K562 (cell line): ENCODE measurements around the gene ZC3H18. TPM values are rescaled to one million over a fixed set of nuclear protein-coding genes. Genes with fewer than 3 reads are reported as not detected.

ENCODE experiments used
- ATAC-seq: fragments of 200-7000 bp; cut with Tn5 transposase; 3 replicates; pipeline ENCODE4 v1.9.1; 2020; ENCODE audit warnings: moderate library complexity
- BruUV-seq: library from RNA; stranded (reverse); fragments of 400-500 nt; replicated peaks from 2 replicates; lab custom pipeline; 2021; lab: Mats Ljungman, UMichigan
- CTCF ChIA-PET: fragments of 300-600 bp; formaldehyde crosslinking; extraction: SDS; loops from one replicate; lab custom pipeline; 2021; ENCODE audit warnings: low intra/inter-chr PET ratio; lab: Yijun Ruan, JAX
- POLR2A ChIA-PET: fragments of 300-600, 350-650 bp; sonication (Branson Sonifier 250); formaldehyde crosslinking; extraction: SDS; loops from one replicate; lab custom pipeline; 2021; ENCODE audit warnings: antibody characterized with exemption, inconsistent platforms; lab: Yijun Ruan, JAX
- DNase-seq, 4 experiments: peaks; one replicate each; pipeline versions ENCODE4 v3.0.0 to v3.0.0-alpha.2; 2011 to 2018; ENCODE audit warnings: low spot score in 3 of 4, mixed read lengths in 3 of 4; ENCODE audit errors: extremely low read depth in 1 of 4
- FAIRE-seq: peaks from 2 replicates; lab custom pipeline; 2011; peaks lifted over from hg19 to GRCh38; lab: Jason Lieb, UNC
- H2AFZ ChIP-seq: 2 replicates; pipeline ENCODE4 v1.6.0; 2011; ENCODE audit warnings: low read depth, low read length, control low read depth, inconsistent platforms
- H3K27ac ChIP-seq: fragments of 200-600 bp; 3 replicates; pipeline ENCODE4 v1.8.0; 2011; ENCODE audit warnings: low read depth, mild to moderate bottlenecking, control low read depth, inconsistent platforms, low read length, moderate library complexity, mixed read lengths; ENCODE audit errors: extremely low read depth
- H3K27me3 ChIP-seq, 2 experiments: fragments of 300-600 bp in 1 of 2; 2 replicates in 1 of 2; 3 replicates in 1 of 2; pipeline versions ENCODE4 v1.6.0 to v1.8.0; 2011; ENCODE audit warnings: inconsistent platforms in 2 of 2, low read length in 2 of 2, mild to moderate bottlenecking in 1 of 2, mixed read lengths in 1 of 2, moderate library complexity in 1 of 2; ENCODE audit not compliant: control insufficient read depth in 2 of 2, insufficient read depth in 2 of 2
- H3K36me3 ChIP-seq: fragments of 300-600 bp; 3 replicates; pipeline ENCODE4 v1.8.0; 2011; ENCODE audit warnings: mild to moderate bottlenecking, low read length, inconsistent platforms; ENCODE audit not compliant: control insufficient read depth, insufficient read depth
- H3K4me1 ChIP-seq, 2 experiments: fragments of 200-600 bp in 1 of 2; replicated peaks in 1 of 2; 2 replicates in 1 of 2; 3 replicates in 1 of 2; pipeline versions ENCODE4 v1.5.1 to v1.8.0; 2011; ENCODE audit warnings: inconsistent platforms in 2 of 2, low read length in 2 of 2, mild to moderate bottlenecking in 1 of 2, mixed read lengths in 1 of 2, moderate library complexity in 1 of 2; ENCODE audit not compliant: control insufficient read depth in 2 of 2, insufficient read depth in 2 of 2
- H3K4me2 ChIP-seq: 2 replicates; pipeline ENCODE4 v1.6.1; 2011; ENCODE audit warnings: low read length, control low read depth, inconsistent platforms, mixed read lengths; ENCODE audit not compliant: insufficient read depth
- H3K4me3 ChIP-seq: fragments of 200-600 bp; sonication (generic), shearing (Covaris generic); 2 replicates; pipeline ENCODE4 v1.5.1; 2016; ENCODE audit warnings: control low read depth, inconsistent platforms
- H3K79me2 ChIP-seq: fragments of 200-600 bp; 3 replicates; pipeline ENCODE4 v1.8.0; 2011; ENCODE audit warnings: low read length, inconsistent platforms; ENCODE audit not compliant: control insufficient read depth, insufficient read depth
- H3K9ac ChIP-seq, 2 experiments: 2 replicates each; pipeline versions ENCODE4 v1.6.0 to v1.6.1; 2011; ENCODE audit warnings: low read depth in 2 of 2, low read length in 2 of 2, control low read depth in 1 of 2, inconsistent platforms in 1 of 2, mild to moderate bottlenecking in 1 of 2, mixed read lengths in 1 of 2; ENCODE audit not compliant: insufficient read depth in 1 of 2
- H3K9me1 ChIP-seq: one replicate; pipeline ENCODE4 v1.6.0; 2011; ENCODE audit warnings: inconsistent platforms, mild to moderate bottlenecking, low read length, moderate library complexity; ENCODE audit not compliant: control insufficient read depth, insufficient read depth
- H3K9me3 ChIP-seq: replicated peaks from 2 replicates; pipeline ENCODE4 v1.5.1; 2011; ENCODE audit warnings: low read depth, low read length, inconsistent platforms; ENCODE audit not compliant: control insufficient read depth, insufficient read depth
- H4K20me1 ChIP-seq: replicated peaks from 2 replicates; pipeline ENCODE4 v1.6.1; 2011; ENCODE audit warnings: low read length, inconsistent platforms, mixed read lengths; ENCODE audit not compliant: control insufficient read depth, insufficient read depth
- FOXM1 ChIP-seq, 2 experiments: fragments of 450-650 bp in 1 of 2; sonication (generic) in 1 of 2; formaldehyde crosslinking in 1 of 2; IDR thresholded peaks; 2 replicates each; pipeline versions ENCODE4 v1.6.1 to v1.9.0; 2017 to 2022; ENCODE audit warnings: low read depth in 2 of 2, mild to moderate bottlenecking in 2 of 2, missing genetic modification reagents in 1 of 2, moderate library complexity in 1 of 2
- FOXP1 ChIP-seq: sonication (generic); formaldehyde crosslinking; IDR thresholded peaks from 2 replicates; pipeline ENCODE4 v1.8.0; 2022; ENCODE audit warnings: mild to moderate bottlenecking, missing genetic modification reagents
- HCFC1 ChIP-seq: IDR thresholded peaks from 2 replicates; pipeline ENCODE4 v1.6.1; 2012; ENCODE audit warnings: low read depth, low read length, improper control_type of control experiment
- RAD21 ChIP-seq, 2 experiments: fragments of 250-450 bp in 1 of 2; fragments of 450-650 bp in 1 of 2; sonication (Bioruptor Pico) in 1 of 2; formaldehyde crosslinking in 1 of 2; IDR thresholded peaks in 1 of 2; conservative IDR thresholded peaks in 1 of 2; 2 replicates each; pipeline versions ENCODE4 v1.4.0 to v1.8.0; 2020 to 2022; ENCODE audit warnings: mild to moderate bottlenecking in 2 of 2, moderate library complexity in 1 of 2
- REST ChIP-seq, 2 experiments: fragments of 450-650 bp; formaldehyde crosslinking in 1 of 2; IDR thresholded peaks; 2 replicates each; pipeline versions ENCODE4 v1.4.0 to v1.6.1; 2014 to 2020; ENCODE audit warnings: mild to moderate bottlenecking in 2 of 2, borderline replicate concordance in 1 of 2, low read depth in 1 of 2
- SRSF1 ChIP-seq: fragments of 200-400 bp; formaldehyde crosslinking; IDR thresholded peaks from 2 replicates; pipeline ENCODE4 v1.6.1; 2017; ENCODE audit warnings: mild to moderate bottlenecking, low read depth, low read length, moderate library complexity
- STAG1 ChIP-seq: sonication (generic); formaldehyde crosslinking; IDR thresholded peaks from 2 replicates; pipeline ENCODE4 v1.5.0; 2020; ENCODE audit warnings: missing genetic modification reagents, borderline replicate concordance
- WGBS: fragments of 100-300 bp; shearing (Covaris generic); methylation state at CpG from one replicate; pipeline ENCODE4 v1.1.6; 2016; ENCODE audit warnings: low coverage, mixed read lengths; ENCODE audit not compliant: insufficient coverage; ENCODE audit errors: missing lambda C conversion rate; 5-methylcytosine and 5-hydroxymethylcytosine counted together
- in situ Hi-C: fragments of 300-500 bp; cut with MboI; formaldehyde crosslinking; loops from 4 replicates; pipeline ENCODE4 v1.15.0; 2018; ENCODE audit warnings: inconsistent platforms, mixed read lengths
- intact Hi-C: fragments of 100-400 bp; cut with micrococcal nuclease; formaldehyde crosslinking; loops from 2 replicates; pipeline ENCODE4 v1.14.2; 2022
- polyA plus RNA-seq, 8 experiments: library from polyadenylated mRNA; depleted of rRNA in 4 of 8; stranded (reverse) in 5 of 8; unstranded in 3 of 8; fragments of >200 nt; fragmentation: Nextera tagmentation in 2 of 8; fragmentation: Illumina TruSeq in 1 of 8; extraction: Ambion mirVana in 2 of 8; extraction: Trizol in 1 of 8; gene quantifications; 2 replicates each; pipeline versions ENCODE4 v1.2.1 to v1.2.3, GENCODE V29; 2011 to 2014; ENCODE audit warnings: inconsistent platforms in 1 of 8, missing spikeins in 1 of 8
- total RNA-seq, 7 experiments: library from RNA; depleted of rRNA in 6 of 7; stranded (reverse); fragments of >200 nt in 6 of 7; fragmentation: Illumina TruSeq in 2 of 7; extraction: Trizol in 2 of 7; gene quantifications; 2 replicates each; pipeline versions ENCODE4 v1.2.1 to v1.2.3, GENCODE V29; 2011 to 2021; ENCODE audit warnings: low replicate concordance in 1 of 7

The ZC3H18 gene
- total and polyA plus RNA-seq, 9 of the 15 experiments (the other 6 are each of a cell fraction or from before 2014, with no cell fraction given), result 1.7 to 88.7 (median 26.9) TPM

DNA sequence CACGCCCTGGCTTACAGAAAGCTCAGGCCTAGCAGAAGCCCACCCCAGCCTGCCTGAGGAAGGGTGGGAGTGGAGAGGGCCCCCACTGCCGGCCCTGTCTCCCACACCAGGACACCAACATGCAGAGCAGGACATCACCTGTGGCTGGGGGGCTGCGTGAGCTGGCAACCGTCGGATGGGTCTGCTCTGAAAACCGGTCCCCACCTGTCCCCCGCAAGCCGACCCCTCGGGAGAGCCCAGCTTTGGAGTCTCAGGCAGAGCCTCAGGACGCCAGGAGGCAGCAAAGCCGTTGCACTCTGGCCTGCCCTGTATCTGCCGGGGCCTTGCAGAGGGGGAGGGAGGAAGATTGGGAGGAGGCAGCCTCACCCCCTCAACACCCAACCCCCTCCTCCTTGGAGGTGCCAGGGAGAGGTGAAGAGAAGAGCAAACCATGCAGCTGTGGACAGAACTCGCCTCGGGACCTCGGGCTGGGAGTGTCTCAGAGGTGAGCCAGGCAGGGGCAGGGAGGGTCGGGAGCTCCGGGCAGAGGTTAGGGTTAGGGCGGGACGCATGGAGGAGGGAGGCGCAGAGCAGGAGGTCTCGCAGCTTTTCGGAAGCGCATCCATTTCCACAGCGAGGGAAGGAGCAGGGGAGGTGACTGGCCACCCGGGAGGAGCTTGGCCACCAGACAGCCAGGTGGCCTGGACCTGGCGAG is 30.4 kb upstream of the ZC3H18 start:
- H3K4me3 ChIP-seq, result no peak overlapping the region
- 7% methylated on average over 20 of the region's 26 CpGs for WGBS
- ATAC-seq, result peak; percentile 56
- peaks cover 0 to 57% of the 10 kb centered on the region in 2 experiments; a peak in 3 of 5 replicates for H3K4me1 ChIP-seq
- no peak overlapping the region for H3K4me2 ChIP-seq
- BruUV-seq, result no TSS peak
- DNase-seq, result peak in 1 of 4 experiments; percentile 55
- no peaks in the 10 kb centered on the region for H3K79me2 ChIP-seq
- peaks cover 21% of the 10 kb centered on the region for H3K9me3 ChIP-seq
- peaks cover 11% of the 10 kb centered on the region; the same call in 2 of the 3 replicates for H3K36me3 ChIP-seq
- POLR2A ChIA-PET, result interaction anchor here (0.6 to 1.7 kb wide), 7 partner anchors 9 to 1004 kb away, joined by 3 to 5 read pairs (median 3); partner anchors contain the start of gene PIEZO1
- intact Hi-C loops, result no loop called here
- in situ Hi-C loops, result no loop called here
- peaks cover 28 to 42% of the 10 kb centered on the region in 2 experiments; a peak in 4 of 5 replicates for H3K27me3 ChIP-seq
- no peak for FAIRE-seq
- H3K9ac ChIP-seq, result peak overlapping the region in 1 of 2 experiments; percentile 38; a peak in 2 of 4 replicates
- no peak overlapping the region for H3K27ac ChIP-seq
- H4K20me1 ChIP-seq, result peaks cover 13% of the 10 kb centered on the region
- CTCF ChIA-PET, result no interaction called here
- no peak overlapping the region for H2AFZ ChIP-seq
- H3K9me1 ChIP-seq, result no peaks in the 10 kb centered on the region
- TF ChIP-seq RAD21 (CRISPR knock-in tag; conservative IDR thresholded peaks at IDR 0.05 in 1 of 2, IDR thresholded peaks at IDR 0.05 in 1 of 2) (peak in 1 of 2 experiments; percentile 43; a peak in 2 of 4 replicates), FOXP1 (CRISPR knock-in tag) (0 out of 2 replicates have a peak, but pooled peaks have one; percentile 24), REST (IDR thresholded peaks at IDR 0.05; ENCODE audit: borderline replicate concordance) (peak; percentile 8; the same call in 1 of the 2 replicates), REST (CRISPR knock-in tag; IDR thresholded peaks at IDR 0.05; ENCODE audit: low read depth) (no peak), SRSF1 (no peak), HCFC1 (no peak), FOXM1 (IDR thresholded peaks at IDR 0.05; ENCODE audit: low read depth) (no peak), FOXM1 (CRISPR knock-in tag; IDR thresholded peaks at IDR 0.05; ENCODE audit: low read depth) (0 out of 2 replicates have a peak, but pooled peaks have one; percentile 37), STAG1 (CRISPR knock-in tag) (0 out of 2 replicates have a peak, but pooled peaks have one; percentile 7)
